HG02763 (cell line): Measurements from ENCODE around the gene PLA2G4A.
A peak's percentile ranks its signal among the peaks of the same experiment; 100 is the strongest.

Source experiments
- ATAC-seq: cut with Tn5 transposase; IDR thresholded peaks from one replicate; pipeline ENCODE4 v1.9.1; 2021; ENCODE audit warnings: mild to moderate bottlenecking, moderate library complexity; ENCODE audit not compliant: unreplicated experiment

Gene PLA2G4A

DNA sequence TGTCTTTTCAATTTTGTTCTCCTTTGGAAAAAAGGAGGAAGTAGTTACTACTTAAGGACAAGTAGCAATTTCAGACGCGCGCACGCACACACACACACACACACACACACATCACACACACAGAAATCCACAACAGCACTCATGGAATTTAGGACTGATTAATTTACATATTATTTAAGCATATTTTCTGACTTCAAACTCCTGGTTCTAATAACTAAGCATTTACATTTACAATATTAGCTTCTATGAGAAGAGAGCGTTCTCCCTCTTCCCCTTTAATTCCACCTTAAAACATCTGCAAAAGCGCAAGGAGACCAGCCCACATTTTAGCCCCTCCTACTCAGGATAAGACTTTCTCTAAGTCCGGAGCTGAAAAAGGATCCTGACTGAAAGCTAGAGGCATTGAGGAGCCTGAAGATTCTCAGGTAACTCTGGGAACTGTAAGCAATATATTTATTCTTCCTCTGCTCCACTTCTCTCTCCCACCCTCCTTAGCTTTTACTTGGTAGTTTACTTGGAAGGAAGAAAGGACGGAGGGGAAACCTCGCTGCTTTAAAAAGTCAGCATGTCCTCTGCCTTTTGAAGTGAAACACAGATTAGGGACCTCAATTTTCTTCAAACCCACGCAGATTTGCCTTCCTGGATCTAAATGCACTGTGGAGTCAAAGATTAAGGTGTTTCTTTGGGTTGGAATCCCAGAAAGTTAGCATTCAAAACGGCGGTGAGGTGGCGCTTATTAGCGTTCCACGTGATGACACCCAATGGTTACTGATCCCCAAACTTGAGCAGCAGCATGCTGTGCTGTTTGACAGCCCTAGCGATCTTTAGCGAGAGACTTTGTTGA, at the start of gene PLA2G4A:
PLA2G4A (plus strand) TSS at position 339 of the 844 bp plus-strand sequence. CDS start 25,406 bp downstream, outside the sequence.
- ATAC-seq, result peak; percentile 80

- no peak for ATAC-seq
These were observed 48.7 kb upstream of the PLA2G4A start for GRCh38 chr1:186780076-186780475.

DNA sequence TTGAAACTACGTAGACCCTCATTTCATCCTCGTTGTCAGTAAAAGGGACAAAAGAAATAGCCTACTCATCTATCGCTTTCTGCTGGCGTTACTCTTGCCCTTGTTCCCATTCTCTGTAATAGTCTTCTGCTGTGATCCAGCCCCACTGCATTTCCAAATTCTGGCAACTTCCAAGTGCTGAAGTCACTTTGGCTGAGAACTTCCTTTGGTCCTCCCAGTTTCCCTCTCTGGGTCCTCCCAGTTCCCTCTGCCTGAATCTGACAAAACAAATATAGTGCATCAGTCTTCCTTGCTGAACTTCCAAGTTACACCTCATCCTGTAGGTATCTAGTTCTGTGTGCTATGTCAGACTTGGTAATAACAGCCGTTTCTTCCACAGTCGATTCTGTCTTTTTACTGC, 47.0 kb upstream of the PLA2G4A start:
- no peak for ATAC-seq

DNA sequence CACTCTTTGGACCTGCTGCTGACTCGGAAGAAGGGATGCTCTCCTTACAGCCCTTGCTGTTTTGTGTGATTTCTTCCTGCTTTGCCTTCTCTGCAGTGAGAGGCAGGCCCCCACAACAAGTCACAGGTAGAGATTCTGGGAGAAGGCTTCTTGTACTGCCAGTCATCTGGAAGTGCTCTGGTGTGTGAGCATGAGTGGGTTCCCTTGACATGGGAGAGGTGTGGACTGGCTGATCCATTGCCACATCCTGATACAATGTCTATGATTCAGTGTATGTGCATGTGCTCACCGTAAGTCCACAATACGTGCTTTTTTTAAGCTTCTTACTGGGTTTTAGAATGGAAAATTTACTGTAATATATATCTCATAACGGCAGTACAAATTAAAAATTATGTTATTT, 46.0 kb upstream of the PLA2G4A start:
- ATAC-seq, result no peak

DNA sequence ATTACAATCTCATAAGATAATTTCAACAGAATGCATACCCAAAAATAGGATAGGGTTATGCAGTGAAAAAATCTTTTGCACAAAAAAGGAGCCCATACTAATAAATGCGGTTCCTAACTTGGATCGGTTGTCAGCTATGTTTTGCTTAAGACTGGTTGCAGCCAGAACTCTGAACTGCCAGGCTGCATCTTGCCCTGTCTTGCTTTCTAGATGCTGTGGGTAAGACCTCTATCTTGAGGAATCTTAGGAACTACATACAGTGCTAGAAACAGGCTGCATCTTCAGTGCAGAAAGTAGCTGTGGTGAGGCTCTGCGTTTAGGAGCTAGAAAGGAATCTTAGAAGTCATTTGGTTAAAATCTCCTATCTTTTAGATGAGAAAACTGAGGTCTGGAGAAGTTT, 45.6 kb upstream of the PLA2G4A start:
- ATAC-seq, result no peak

DNA sequence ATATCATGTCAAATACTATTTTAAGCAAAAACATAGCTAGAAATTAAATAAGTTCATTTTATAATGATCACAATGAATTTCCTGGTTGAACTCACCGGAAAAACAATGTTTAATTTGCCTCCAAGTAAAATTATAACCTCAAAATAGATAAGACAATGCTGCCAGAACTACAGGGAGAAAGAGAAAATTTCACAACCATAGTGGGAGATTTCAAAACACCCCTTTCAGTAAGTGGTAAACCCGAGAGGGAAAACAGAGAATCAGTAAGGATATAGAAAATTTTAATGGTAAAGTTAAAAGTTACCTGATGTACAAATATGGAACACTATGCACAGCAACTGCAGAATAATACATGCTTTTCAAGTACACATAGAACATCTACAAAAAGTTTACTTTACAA, 43.2 kb upstream of the PLA2G4A start:
- no peak for ATAC-seq

DNA sequence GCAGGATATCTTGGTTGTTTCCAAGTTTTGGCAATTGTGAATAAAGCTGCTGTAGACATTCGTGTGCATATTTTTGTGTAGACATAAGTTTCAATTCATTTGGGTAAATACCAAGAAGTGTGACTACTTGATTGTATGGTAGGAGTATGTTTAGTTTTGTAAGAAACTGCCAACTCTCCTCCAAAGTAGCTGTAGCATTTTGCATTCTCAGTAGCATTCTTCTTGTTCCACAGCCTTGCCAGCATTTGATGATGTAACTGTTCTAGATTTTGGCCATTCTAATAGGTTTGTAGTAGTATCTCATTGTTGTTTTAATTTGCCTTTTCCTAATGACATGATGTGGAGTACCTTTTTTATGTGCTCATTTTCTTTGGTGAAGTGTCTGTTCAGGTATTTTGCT, 38.6 kb upstream of the PLA2G4A start:
- ATAC-seq, result no peak

- ATAC-seq, result no peak
These were observed 35.7 kb upstream of the PLA2G4A start for GRCh38 chr1:186792870-186793581.

DNA sequence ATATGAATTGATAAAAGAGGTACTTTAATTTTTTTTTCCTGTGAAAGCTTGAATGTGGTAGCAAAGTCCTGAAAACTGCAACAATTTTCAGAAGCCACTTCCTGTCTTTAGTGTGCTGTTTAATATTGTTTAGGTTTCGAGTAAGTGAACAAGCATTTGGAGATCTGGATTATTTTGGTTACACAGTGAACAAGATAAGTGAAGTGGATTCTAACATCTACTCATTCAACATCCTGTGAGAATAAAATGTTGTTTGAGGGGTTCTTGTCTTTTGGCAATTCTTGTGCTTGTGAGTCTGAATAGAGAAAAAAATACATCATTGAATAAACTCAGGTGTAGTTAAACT, 35.2 kb upstream of the PLA2G4A start:
- ATAC-seq, result no peak

DNA sequence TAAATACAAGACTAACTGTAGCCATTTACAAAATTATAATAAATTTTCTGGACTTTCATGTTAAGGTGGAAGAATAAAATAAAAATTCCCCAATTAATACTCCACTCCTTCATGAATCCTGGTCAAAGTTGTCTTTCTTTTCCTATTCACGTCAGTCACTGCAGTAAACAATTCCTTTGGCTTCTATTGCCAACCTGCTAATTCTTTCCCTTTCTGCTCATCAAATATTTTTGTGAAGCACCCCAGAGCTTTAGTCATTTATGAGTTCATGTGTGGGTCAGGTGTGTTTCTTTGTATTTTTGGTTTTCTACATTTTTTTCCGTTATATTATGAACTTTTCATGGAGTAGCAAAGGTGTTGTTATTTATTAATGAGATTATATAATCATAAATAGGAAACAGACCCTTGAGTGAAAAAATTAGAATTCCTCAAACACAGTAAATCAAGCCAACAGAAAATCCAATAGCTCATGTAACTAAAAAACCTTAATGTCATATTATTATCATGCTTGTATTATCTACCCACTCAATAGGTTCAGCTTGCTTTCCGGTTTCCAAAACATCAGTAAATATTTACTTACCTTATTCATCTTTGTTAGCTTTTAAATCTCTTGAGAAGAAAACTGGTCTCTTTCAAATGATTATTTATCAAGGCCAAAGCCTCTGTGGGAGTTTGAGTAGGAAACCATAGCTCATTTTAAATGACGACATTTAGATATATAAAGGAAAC, 29.6 kb upstream of the PLA2G4A start:
- no peak for ATAC-seq

DNA sequence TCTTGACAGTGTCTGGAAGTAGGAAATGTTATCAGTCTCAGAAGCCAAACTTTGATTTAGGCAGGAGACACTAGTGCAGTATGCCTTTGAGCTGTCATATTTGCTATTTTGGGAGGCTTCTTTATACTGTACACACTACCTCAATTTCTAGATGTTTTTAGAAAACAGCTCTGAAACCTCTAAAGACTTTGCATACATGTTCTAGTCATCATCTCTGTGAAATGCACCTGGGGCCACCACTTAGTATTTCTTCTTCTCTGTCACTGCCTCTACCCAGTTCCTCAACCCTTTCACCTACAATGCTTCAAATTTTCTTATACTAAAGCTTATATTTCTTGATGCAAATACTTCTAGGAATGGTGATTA, 29.1 kb upstream of the PLA2G4A start:
- ATAC-seq, result peak; percentile 89

- ATAC-seq, result no peak
These were observed 26.4 kb upstream of the PLA2G4A start for GRCh38 chr1:186802388-186802787.

DNA sequence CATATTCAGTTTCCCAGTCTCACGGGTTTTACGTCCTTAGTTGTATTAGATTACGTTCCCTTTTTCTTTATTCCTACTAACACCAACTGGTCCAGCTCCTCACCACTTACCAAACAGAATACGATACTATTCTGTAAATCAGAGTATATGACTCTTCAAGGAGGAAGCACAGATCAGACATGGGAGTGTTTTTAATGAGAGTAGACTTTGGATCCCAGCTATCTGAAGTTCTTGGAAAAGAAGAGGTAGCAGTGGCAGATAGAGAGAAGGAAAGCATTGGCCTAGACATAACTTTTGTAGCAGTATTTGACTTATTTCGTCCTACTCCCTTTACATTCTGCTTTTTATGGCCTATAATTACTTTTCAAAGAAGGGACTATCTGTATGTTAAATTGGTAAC, 24.1 kb upstream of the PLA2G4A start:
- no peak for ATAC-seq

DNA sequence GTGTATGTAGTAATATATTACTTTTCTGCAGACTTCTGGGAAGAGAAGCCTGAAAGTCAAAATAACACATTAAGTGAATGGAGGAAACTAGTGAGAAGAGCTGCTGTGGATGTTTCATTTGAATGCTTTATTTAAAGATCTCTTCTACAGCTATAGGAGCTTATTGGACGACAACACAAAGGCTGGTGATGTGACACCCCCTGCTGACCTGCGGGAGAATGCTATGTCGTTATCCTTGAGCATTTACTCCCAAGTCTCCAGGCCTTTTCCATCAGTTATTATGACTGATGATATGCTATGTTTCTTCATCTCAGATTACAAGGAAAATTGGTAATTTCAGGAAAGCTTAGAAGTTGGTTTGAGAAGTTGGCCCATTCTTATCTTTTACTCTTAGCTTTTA, 22.3 kb upstream of the PLA2G4A start:
- ATAC-seq, result no peak

DNA sequence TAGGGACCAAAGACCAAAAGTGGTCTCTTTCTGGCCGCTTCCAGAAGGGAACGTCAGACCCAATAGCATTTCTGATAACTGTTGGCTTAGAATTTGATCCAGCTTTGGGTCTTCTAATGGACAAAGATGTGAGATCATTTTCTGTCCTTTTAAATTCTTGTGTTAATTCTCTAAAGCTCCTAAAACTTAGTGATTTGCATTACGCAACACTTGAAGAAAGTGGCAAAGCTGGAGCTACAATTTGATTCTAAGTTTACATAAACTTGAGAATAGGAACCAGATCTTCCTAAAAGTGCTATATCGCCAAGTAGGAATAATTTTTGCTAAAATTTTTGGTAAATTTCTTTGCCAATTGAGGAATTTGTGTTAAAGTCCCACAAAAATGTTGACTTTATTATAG, 21.6 kb upstream of the PLA2G4A start:
- ATAC-seq, result no peak

GRCh38 chr1:186811892-186812291, 16.9 kb upstream of the PLA2G4A start:
- ATAC-seq, result no peak

- no peak for ATAC-seq
These were observed 16.2 kb upstream of the PLA2G4A start for GRCh38 chr1:186812570-186812969.

- no peak for ATAC-seq
These were observed 15.3 kb upstream of the PLA2G4A start for GRCh38 chr1:186813420-186813819.

DNA sequence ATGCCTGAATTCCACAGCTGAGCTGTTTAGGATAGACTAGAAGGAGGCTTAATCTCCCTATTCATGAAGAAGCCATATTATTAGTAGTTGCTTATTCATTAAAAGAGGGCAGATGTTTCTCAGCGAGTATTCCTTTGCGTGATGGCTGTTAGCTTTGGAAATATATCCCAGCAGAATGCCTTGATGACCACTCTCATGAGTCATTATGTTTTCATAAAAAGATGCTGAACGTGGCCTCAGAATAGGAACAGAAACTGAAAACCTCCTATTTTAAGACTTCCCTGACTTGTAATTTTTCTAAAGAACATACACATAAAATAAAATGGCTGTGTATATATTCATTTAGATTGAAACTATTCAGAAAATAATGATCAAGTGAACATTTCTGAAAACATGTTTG, 9.6 kb upstream of the PLA2G4A start:
- ATAC-seq, result peak; percentile 62

DNA sequence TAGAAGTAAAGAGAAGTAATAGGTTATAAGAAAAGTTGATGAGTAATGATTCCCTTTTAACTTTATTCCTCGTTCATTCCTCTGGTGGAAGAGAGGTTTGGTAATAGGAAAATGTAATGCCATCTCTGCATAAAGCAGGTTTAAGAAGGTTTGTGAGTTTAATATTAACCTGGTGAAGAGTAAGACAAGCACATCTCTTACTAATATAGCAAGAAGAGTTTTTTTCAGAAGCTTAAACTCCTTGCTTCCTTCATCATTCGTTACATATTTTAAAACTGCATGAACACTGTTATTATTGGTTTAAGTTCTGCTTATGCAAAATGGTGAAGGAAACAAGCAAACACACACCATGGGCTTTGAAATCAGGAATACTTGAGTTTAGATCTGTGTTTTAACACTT, 9.2 kb upstream of the PLA2G4A start:
- peak; percentile 40 for ATAC-seq

GRCh38 chr1:186829686-186830587, 1.2 kb downstream of the PLA2G4A start:
- ATAC-seq, result no peak
